Measurements from ENCODE around the gene MVK. TPM values are rescaled to one million over a fixed set of nuclear protein-coding genes. Genes with fewer than 3 reads are reported as not detected.

The MVK gene
- total RNA-seq, 1 donor from 2014 or later, result 28.1 TPM

DNA sequence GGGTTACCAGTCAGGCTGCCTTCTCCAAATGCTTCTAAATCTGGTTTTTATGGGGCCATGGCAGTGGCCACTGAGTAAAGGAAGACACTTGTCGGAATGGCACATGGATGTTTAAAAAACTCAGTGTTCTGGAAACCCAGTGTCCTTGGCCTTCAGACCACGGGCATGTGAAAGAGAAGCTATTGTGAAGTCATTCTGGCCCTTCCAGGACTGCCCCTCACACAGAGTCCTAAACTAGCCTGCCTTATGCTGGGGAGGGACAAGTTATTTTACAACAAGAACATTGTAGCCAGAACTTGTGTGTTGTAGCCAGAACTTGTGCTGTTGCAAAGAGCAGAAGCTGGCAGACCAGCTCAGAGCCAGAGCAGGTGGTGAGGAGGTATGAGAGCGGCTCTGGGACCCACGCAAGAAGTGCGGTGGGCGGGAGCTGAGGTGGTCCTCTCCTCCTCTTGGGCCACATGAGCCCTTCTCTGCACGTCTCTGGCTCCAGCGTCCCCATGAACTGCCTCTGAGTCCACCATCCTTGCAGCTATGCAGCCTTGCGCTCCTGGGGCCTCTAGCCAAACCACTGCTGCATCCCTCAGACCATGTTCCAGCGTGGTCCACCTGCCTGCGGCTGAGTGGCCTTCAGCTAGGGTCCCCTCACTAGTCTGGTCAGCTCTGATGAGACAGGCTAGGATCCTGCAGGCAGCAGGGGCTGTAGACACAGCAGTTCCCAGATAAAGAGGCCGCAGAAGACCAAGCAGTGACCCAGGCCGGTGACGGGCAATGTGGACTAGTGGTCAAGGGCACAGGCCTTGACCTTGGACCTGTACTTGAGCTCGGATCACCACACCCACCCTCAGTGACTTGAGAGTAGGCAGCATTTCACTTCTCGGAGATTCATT, 32.8 kb upstream of the MVK start:
- H3K4me1 Mint-ChIP-seq (ENCODE audit: unreplicated experiment), result peaks cover 4% of the 10 kb centered on the region
- H3K27me3 Mint-ChIP-seq, result no peaks in the 10 kb centered on the region
- DNase-seq (ENCODE audit: extremely low spot score, unreplicated experiment), result no peak
- H3K9me3 Mint-ChIP-seq, result no peaks in the 10 kb centered on the region
- H3K36me3 Mint-ChIP-seq, result peaks cover 4% of the 10 kb centered on the region
- H3K27ac Mint-ChIP-seq, result no peak overlapping the region
- TF ChIP-seq, protein P1, sequence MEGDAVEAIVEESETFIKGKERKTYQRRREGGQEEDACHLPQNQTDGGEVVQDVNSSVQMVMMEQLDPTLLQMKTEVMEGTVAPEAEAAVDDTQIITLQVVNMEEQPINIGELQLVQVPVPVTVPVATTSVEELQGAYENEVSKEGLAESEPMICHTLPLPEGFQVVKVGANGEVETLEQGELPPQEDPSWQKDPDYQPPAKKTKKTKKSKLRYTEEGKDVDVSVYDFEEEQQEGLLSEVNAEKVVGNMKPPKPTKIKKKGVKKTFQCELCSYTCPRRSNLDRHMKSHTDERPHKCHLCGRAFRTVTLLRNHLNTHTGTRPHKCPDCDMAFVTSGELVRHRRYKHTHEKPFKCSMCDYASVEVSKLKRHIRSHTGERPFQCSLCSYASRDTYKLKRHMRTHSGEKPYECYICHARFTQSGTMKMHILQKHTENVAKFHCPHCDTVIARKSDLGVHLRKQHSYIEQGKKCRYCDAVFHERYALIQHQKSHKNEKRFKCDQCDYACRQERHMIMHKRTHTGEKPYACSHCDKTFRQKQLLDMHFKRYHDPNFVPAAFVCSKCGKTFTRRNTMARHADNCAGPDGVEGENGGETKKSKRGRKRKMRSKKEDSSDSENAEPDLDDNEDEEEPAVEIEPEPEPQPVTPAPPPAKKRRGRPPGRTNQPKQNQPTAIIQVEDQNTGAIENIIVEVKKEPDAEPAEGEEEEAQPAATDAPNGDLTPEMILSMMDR (conservative IDR thresholded peaks at IDR 0.05), result no peak
- H3K4me3 Mint-ChIP-seq, result no peak overlapping the region

DNA sequence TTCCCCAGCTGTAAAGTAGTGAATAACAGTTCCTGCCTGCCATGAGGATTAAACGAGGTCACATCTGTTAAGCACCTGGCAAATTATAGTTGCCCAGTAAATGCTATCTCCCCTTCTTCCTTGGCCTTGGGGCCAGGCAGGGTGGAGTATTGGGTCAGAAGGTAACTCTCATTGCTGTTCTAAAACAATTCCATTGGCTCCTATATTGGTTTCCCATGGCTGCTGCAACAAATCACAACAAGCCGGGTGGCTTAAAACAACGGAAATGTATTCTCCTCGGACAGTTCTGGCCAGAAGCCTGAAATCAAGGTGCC, 32.2 kb upstream of the MVK start:
- H3K27ac Mint-ChIP-seq, result no peak overlapping the region
- H3K4me1 Mint-ChIP-seq (ENCODE audit: unreplicated experiment), result peaks cover 4% of the 10 kb centered on the region
- H3K4me3 Mint-ChIP-seq, result no peak overlapping the region
- DNase-seq (ENCODE audit: extremely low spot score, unreplicated experiment), result no peak
- no peaks in the 10 kb centered on the region for H3K9me3 Mint-ChIP-seq
- TF ChIP-seq, protein P1 (conservative IDR thresholded peaks at IDR 0.05), result no peak
- H3K36me3 Mint-ChIP-seq, result peaks cover 4% of the 10 kb centered on the region
- H3K27me3 Mint-ChIP-seq, result no peaks in the 10 kb centered on the region

DNA sequence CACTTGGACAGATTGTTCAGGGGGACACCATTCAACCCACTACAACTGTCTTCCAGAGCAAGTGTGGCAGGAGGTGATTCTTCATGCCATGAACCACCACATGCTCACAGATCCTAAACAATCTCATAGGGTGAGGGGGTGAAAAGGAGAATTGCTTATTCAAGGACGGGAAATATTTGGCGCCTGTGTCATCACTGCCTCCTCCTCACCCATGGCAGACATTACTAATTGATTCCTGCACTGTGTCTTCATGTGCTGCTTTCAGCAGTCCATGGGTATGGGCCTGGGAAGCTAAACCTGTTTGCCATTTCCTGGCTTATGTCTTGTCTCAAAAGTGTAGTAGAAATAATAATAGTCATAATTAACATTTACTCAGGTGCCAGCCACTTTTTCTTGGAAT, 31.6 kb upstream of the MVK start:
- Mint-ChIP-seq H3K36me3 (no peaks in the 10 kb centered on the region), H3K4me3 (no peak overlapping the region), H3K4me1 (ENCODE audit: unreplicated experiment) (peaks cover 4% of the 10 kb centered on the region), H3K27me3 (no peaks in the 10 kb centered on the region), H3K27ac (no peak overlapping the region), H3K9me3 (no peaks in the 10 kb centered on the region)
- TF ChIP-seq, protein P1 (conservative IDR thresholded peaks at IDR 0.05), result no peak
- DNase-seq (ENCODE audit: extremely low spot score, unreplicated experiment), result no peak

DNA sequence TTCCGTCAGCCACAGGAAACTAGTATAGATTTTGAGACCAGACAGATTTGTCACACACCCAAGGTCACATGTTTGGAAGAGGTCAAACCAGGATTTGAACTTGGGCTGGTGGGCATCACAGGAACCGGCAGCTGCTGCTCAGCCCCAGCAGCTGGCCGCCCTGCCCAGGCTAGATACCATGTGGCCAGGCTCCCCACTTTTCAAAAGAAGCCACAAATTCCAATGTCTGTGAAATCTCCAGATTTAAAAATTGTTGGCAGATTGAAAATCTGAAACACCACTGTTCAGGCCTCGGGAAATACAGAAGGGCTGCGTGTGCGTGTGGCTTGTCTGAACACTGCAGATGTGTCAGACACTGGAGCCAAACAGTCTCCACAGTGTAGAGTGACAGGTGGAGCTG, 30.7 kb upstream of the MVK start:
- no peaks in the 10 kb centered on the region for H3K9me3 Mint-ChIP-seq
- peaks cover 2% of the 10 kb centered on the region for H3K27me3 Mint-ChIP-seq
- TF ChIP-seq, protein P1 (conservative IDR thresholded peaks at IDR 0.05), result no peak
- DNase-seq (ENCODE audit: extremely low spot score, unreplicated experiment), result no peak
- H3K36me3 Mint-ChIP-seq, result no peaks in the 10 kb centered on the region
- H3K4me3 Mint-ChIP-seq, result no peak overlapping the region
- peaks cover 4% of the 10 kb centered on the region for H3K4me1 Mint-ChIP-seq (ENCODE audit: unreplicated experiment)
- H3K27ac Mint-ChIP-seq, result no peak overlapping the region

DNA sequence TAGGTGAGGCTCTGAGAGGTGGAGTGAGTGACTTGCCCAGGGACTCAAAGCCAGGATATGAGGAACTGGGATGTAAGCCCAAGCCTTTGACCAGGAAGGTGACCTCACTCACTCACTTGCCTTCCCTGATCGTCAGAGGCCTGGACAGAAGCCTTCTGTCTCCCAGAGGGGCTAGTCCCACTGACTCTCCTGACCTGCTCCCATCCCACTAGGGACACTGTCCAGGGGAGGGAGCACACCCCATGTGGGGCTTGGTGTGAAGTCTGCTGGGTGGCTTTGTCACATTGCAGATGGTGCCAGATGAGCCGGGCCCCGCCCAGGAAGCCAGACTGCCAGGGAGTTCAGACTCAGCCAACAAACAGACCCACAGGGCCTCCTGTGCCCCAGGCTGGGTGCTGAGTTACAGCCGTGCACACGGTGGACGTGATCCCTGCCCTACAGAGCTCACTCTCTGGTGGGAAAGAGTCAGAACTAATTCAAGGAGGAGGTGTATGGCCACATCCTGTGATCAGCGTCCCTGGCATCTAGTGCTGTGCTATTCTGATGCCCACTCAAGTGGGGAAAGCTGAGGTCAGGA, 28.6 kb upstream of the MVK start:
- no peak overlapping the region for H3K4me3 Mint-ChIP-seq
- no peaks in the 10 kb centered on the region for H3K36me3 Mint-ChIP-seq
- no peak overlapping the region for H3K27ac Mint-ChIP-seq
- H3K27me3 Mint-ChIP-seq, result peaks cover 17% of the 10 kb centered on the region
- H3K9me3 Mint-ChIP-seq, result no peaks in the 10 kb centered on the region
- TF ChIP-seq, protein P1 (conservative IDR thresholded peaks at IDR 0.05), result no peak
- H3K4me1 Mint-ChIP-seq (ENCODE audit: unreplicated experiment), result peaks cover 10% of the 10 kb centered on the region
- DNase-seq (ENCODE audit: extremely low spot score, unreplicated experiment), result no peak

All from type B pancreatic cell (in vitro differentiated cells).